Fibroblast of pulmonary artery (primary cell): ENCODE results near the gene CAP1.

Experiments
- DNase-seq: peaks from one replicate; pipeline ENCODE4 v3.0.0-alpha.2; 2010; ENCODE audit warnings: low read depth
- H3K4me3 ChIP-seq: replicated peaks from 2 replicates; pipeline ENCODE4 v1.5.1; 2011; ENCODE audit warnings: low read depth, mild to moderate bottlenecking, control low read depth, low read length, moderate library complexity
- CTCF ChIP-seq: IDR thresholded peaks from 2 replicates; pipeline ENCODE4 v1.5.1; 2011; ENCODE audit warnings: mild to moderate bottlenecking, control low read depth, low read length, inconsistent platforms; ENCODE audit errors: missing control alignments

CAP1 gene

GRCh38 chr1:40041466-40041838, 923 bp downstream of the CAP1 start:
- no peak for TF ChIP-seq CTCF
- DNase-seq, result no peak
- H3K4me3 ChIP-seq, result peak overlapping the region; percentile 83

- H3K4me3 ChIP-seq, result peak overlapping the region; percentile 83
- no peak for TF ChIP-seq CTCF
- no peak for DNase-seq
These were observed 1.8 kb downstream of the CAP1 start for GRCh38 chr1:40042341-40042740.

- no peak for TF ChIP-seq CTCF
- DNase-seq, result no peak
- no peak overlapping the region for H3K4me3 ChIP-seq
These were observed 3.6 kb downstream of the CAP1 start for GRCh38 chr1:40044110-40044509.

GRCh38 chr1:40045182-40045581, 4.7 kb downstream of the CAP1 start:
- H3K4me3 ChIP-seq, result no peak overlapping the region
- TF ChIP-seq CTCF, result no peak
- DNase-seq, result peak; percentile 46

- TF ChIP-seq CTCF, result no peak
- no peak overlapping the region for H3K4me3 ChIP-seq
These were observed 5.2 kb downstream of the CAP1 start for GRCh38 chr1:40045766-40046165.

GRCh38 chr1:40047276-40047675, 6.7 kb downstream of the CAP1 start:
- no peak for TF ChIP-seq CTCF
- no peak for DNase-seq
- H3K4me3 ChIP-seq, result no peak overlapping the region

More at GRCh38 chr1:40045766-40046165, 5.2 kb downstream of the CAP1 start:
- DNase-seq, result no peak

GRCh38 chr1:40047769-40048168, 7.2 kb downstream of the CAP1 start:
- H3K4me3 ChIP-seq, result no peak overlapping the region
- DNase-seq, result no peak
- no peak for TF ChIP-seq CTCF
